NCI-H345 (cell line): Measurements from ENCODE around the gene ENG.
"Not testable (repeated sequence)": the region's sequence is repeated elsewhere in the genome, so short reads cannot be mapped to it uniquely, and the experiment has no call there.

Source experiments
- DNase-seq: peaks from one replicate; lab custom pipeline; 2025; lab: John Stamatoyannopoulos, UW

The ENG gene

GRCh38 chr9:127844821-127845359, 9.6 kb downstream of the ENG start:
- DNase-seq: no peak

- DNase-seq: no peak
Measured at GRCh38 chr9:127841087-127841835, 13.2 kb downstream of the ENG start.

- DNase-seq: no peak
Measured at GRCh38 chr9:127838375-127839078, 15.9 kb downstream of the ENG start.

- DNase-seq: peak; percentile 3
Measured at GRCh38 chr9:127837346-127837745, 17.1 kb downstream of the ENG start.

- not testable (repeated sequence) for DNase-seq
Measured at GRCh38 chr9:127836561-127836960, 17.9 kb downstream of the ENG start.

GRCh38 chr9:127835991-127836516, 18.4 kb downstream of the ENG start:
- DNase-seq: no peak

GRCh38 chr9:127833555-127833954, 20.9 kb downstream of the ENG start:
- no peak for DNase-seq

- DNase-seq: no peak
Measured at GRCh38 chr9:127832248-127832647, 22.2 kb downstream of the ENG start.

GRCh38 chr9:127829205-127829906, 25.1 kb downstream of the ENG start:
- no peak for DNase-seq

- DNase-seq: no peak
Measured at GRCh38 chr9:127828262-127829031, 26.0 kb downstream of the ENG start.

GRCh38 chr9:127826253-127826913, 28.1 kb downstream of the ENG start:
- DNase-seq: no peak

GRCh38 chr9:127825319-127826051, 29.0 kb downstream of the ENG start:
- DNase-seq: peak; percentile 13

GRCh38 chr9:127822108-127822507, 32.4 kb downstream of the ENG start:
- no peak for DNase-seq

- DNase-seq: no peak
Measured at GRCh38 chr9:127818574-127818973, 35.9 kb downstream of the ENG start.

- no peak for DNase-seq
Measured at GRCh38 chr9:127817881-127818434, 36.5 kb downstream of the ENG start.

- DNase-seq: no peak
Measured at GRCh38 chr9:127816728-127817127, 37.7 kb downstream of the ENG start.

GRCh38 chr9:127816362-127816725, 38.1 kb downstream of the ENG start:
- no peak for DNase-seq

GRCh38 chr9:127815512-127816361, 38.7 kb downstream of the ENG start:
- DNase-seq: no peak
